ENCODE results near the gene PDS5B.
"Not testable (repeated sequence)": the region's sequence is repeated elsewhere in the genome, so short reads cannot be mapped to it uniquely, and the experiment has no call there.

Gene PDS5B

DNA sequence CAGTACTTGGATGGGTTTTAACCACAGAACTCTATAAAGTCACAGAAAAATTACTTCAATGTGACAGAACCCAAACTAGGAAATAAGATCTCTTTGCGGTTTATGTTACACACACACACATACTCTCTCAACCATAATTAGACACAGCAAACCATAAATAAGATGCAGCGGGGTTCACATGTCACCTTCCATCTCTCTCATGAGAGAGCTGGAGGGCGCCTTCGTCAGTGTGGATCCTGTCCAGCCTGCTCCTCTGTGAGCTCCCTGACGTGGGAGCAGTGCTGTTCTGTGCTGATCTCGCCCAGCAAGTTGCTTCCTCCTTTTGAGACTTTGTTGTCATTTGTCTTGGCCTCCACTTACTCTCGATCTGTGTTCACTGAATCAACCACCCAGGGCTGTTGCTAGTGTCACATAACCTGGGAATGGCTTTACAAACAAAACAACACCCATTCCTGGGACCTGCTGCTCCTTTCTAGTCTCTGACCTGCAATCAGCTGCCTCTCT, 225.1 kb downstream of the PDS5B start:
- peak; percentile 10 for DNase-seq

DNA sequence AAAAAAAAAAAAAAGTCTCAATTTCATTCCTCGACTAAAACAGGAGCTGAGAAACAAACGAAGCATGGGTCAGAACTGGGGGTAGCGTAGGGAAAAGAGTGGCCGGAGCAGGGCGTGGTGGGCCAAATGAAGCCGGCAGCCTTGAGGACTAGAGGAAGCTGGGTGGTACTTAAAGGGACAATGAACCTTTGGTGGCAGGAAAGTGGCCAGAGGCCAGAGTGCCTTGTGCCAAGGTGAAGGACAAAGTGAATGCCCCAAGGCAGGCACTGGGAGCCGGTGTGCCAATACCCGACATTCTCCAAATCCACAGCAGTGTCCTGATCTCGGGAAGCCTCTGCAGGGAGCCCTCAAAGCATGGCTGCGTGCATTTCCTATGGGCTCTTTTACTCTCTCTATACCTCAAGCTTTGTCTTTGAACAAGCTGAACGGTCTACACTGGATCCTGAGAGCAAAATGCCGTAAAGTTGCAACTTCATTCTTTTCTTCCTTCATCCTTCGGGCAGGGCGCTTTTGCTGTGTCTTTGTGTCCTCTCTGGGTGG, 235.0 kb downstream of the PDS5B start:
- no peak for DNase-seq

DNA sequence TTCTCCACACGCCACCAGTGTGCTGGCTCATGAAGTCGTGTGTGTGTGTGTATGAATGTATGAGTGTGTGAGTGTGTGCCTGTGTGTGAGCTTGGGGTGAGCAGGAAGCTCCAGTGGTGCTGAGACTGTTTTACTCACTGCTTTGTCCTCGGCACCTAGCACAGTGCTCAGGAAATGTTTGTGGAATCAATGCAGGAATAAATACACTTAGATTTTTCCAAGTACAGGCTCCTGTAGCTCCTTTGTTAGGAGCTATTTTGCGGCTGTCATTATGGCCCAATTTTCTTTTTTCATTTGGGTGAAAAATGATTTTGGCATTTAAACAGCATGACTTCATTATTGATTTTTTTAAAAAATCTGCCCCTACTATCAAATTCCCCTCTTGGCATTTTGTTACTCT, 236.5 kb downstream of the PDS5B start:
- DNase-seq: no peak

DNA sequence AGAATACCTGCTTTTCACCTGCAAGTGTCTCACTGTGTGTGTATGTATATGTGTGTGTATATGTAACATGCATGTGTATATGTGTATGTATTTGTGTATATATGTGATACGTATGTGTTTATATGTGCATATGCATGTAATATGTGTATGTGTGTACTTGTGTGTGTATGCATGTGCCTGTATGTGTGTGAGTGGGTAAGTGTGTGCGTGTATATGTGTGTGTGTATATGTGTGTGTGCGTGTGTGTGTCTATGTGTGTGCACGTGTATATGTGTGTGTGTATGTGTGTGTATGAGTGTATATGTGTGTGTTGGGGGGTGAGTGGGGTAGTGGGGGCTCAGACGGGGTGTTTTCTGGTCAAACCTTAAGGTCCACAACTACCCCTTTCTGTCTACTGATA, 237.3 kb downstream of the PDS5B start:
- DNase-seq: no peak

DNA sequence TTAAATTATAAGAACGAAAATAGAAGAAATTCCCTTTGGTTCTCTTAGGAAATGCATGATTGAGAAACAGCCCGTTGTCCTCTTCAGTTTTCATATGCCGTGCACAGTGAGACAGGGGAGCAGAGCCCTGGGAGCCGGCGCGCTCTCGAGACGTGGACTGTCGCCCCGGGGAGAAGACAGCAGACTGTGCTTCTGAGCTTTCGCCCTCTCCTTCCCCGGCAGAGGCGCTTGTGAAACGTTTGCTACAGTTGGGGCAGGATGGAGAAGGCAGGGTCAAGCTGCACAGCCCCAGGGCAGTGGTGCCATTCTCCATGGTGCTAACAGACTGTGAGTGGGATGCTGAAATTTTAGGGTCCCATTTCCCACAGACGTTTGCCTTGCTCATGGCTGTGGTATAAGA, 237.8 kb downstream of the PDS5B start:
- DNase-seq: no peak

DNA sequence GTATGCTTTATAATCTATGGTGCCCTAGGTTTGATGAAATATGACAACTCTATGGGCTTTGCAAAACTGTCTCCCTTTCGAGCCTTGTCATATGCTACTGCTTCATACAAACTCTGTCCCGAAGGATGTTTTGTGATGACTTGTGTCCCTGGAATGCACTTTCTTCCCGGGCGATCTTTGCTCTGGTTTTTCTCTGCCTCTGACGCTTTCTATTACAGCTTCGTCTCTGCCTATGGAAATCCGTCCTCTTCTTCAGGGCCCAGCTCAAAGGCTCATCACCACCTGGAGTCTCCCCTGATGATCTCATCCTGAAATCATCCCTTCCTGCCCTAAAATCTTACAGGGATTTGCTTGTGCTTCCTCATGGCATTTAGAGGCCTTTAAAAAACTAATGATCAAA, 238.4 kb downstream of the PDS5B start:
- DNase-seq: no peak

DNA sequence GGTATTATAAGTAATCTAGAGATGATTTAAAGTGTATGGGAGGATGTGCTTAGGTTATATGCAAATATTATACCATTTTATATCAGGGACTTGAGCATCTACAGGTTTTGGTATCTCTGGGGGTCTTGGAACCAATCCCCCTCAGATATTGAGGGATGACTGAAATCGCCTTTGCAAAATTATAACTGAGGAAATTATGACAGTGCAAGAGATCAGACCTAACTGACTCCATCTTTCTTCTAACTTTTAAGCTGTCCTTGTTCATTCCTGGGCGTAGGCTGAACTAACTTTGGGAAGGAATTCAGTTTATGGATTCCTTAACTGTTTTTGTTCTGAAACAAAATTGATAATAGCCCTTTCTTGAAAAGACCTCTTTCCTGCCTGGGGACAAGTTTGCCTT, 239.2 kb downstream of the PDS5B start:
- no peak for DNase-seq

DNA sequence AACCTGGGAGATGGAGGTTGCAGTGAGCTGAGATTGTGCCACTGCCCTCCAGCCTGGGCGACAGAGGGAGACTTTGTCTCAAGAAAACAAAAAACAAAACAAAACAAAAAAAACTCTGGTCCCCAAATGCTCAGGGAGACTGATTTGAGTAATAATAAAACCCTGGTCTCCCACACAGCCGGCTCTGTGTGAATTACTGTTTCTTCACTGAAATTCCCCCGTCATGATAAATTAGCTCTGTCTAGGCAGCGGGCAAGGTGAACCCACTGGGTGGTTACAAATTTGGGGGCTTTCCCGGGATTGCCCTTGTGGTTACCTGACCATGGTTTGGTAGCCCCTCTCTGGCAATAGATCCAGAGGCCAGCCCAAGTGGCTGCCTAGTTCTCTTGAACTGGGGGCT, 240.1 kb downstream of the PDS5B start:
- DNase-seq: not testable (repeated sequence)
